T follicular helper cell (primary cell): Measurements from ENCODE around the gene ZSCAN5A.
"Not testable (repeated sequence)": the region's sequence is repeated elsewhere in the genome, so short reads cannot be mapped to it uniquely, and the experiment has no call there.

Source experiments
- DNase-seq: peaks from one replicate; pipeline ENCODE4 v3.0.0-alpha.2; 2020; ENCODE audit warnings: low read depth

Gene ZSCAN5A

GRCh38 chr19:56314018-56314380 lies 640 bp downstream of the ZSCAN5A start:
- DNase-seq, result no peak

GRCh38 chr19:56312787-56313657 lies 1.6 kb downstream of the ZSCAN5A start:
- no peak for DNase-seq

GRCh38 chr19:56312342-56312741 lies 2.3 kb downstream of the ZSCAN5A start:
- DNase-seq, result no peak

- no peak for DNase-seq
Observed at GRCh38 chr19:56310462-56310861, 4.2 kb downstream of the ZSCAN5A start.

GRCh38 chr19:56309511-56310185 lies 5.0 kb downstream of the ZSCAN5A start:
- peak; percentile 32 for DNase-seq

GRCh38 chr19:56308792-56309191 lies 5.8 kb downstream of the ZSCAN5A start:
- no peak for DNase-seq

GRCh38 chr19:56307062-56307461 lies 7.6 kb downstream of the ZSCAN5A start:
- not testable (repeated sequence) for DNase-seq

GRCh38 chr19:56306016-56306415 lies 8.6 kb downstream of the ZSCAN5A start:
- DNase-seq, result no peak

GRCh38 chr19:56304243-56304642 lies 10.4 kb downstream of the ZSCAN5A start:
- no peak for DNase-seq

- DNase-seq, result no peak
Observed at GRCh38 chr19:56301886-56302620, 12.6 kb downstream of the ZSCAN5A start.

GRCh38 chr19:56301155-56301554 lies 13.5 kb downstream of the ZSCAN5A start:
- no peak for DNase-seq

GRCh38 chr19:56299688-56300087 lies 15.0 kb downstream of the ZSCAN5A start:
- no peak for DNase-seq

GRCh38 chr19:56297010-56297409 lies 17.6 kb downstream of the ZSCAN5A start:
- no peak for DNase-seq

GRCh38 chr19:56295531-56296455 lies 18.8 kb downstream of the ZSCAN5A start:
- no peak for DNase-seq

GRCh38 chr19:56294549-56294948 lies 20.1 kb downstream of the ZSCAN5A start:
- no peak for DNase-seq

GRCh38 chr19:56291867-56292266 lies 22.8 kb downstream of the ZSCAN5A start:
- no peak for DNase-seq

GRCh38 chr19:56290104-56290503 lies 24.5 kb downstream of the ZSCAN5A start:
- DNase-seq, result no peak

GRCh38 chr19:56284746-56285145 lies 29.9 kb downstream of the ZSCAN5A start:
- no peak for DNase-seq

- DNase-seq, result no peak
Observed at GRCh38 chr19:56282809-56283208, 31.8 kb downstream of the ZSCAN5A start.

- DNase-seq, result no peak
Observed at GRCh38 chr19:56273563-56274117, 41.0 kb downstream of the ZSCAN5A start.

GRCh38 chr19:56272161-56272798 lies 42.4 kb downstream of the ZSCAN5A start, which contains the start of gene EDDM13:
TSS of gene EDDM13 (plus strand) at chr19:56272748. CDS start at chr19:56272835, 87 bp downstream.
- no peak for DNase-seq
